Measurements from ENCODE around the gene CDH13. TPM values are rescaled to one million over a fixed set of nuclear protein-coding genes. Genes with fewer than 3 reads are reported as not detected.

The CDH13 gene
- total and polyA plus RNA-seq, 2 of the 8 experiments (the other 6 are each of a cell fraction or from before 2014, with no cell fraction given), result 2.3 to 2.4 TPM

- TF ChIP-seq RAD21 (IDR thresholded peaks at IDR 0.05 in 1 of 2, conservative IDR thresholded peaks at IDR 0.05 in 1 of 2; ENCODE audit: low read depth in 2 of 2, low read length in 2 of 2) (no peak), ATF2 (IDR thresholded peaks at IDR 0.05; ENCODE audit: low read length) (no peak), HDAC2 (IDR thresholded peaks at IDR 0.05; ENCODE audit: borderline replicate concordance in 1 of 2, low read depth in 2 of 2, low read length in 2 of 2) (no peak), CEBPB (IDR thresholded peaks at IDR 0.05; ENCODE audit: low read depth, low read length) (no peak), RFX5 (IDR thresholded peaks at IDR 0.05; ENCODE audit: borderline replicate concordance, low read depth, low read length) (no peak), ATF3 (IDR thresholded peaks at IDR 0.05; ENCODE audit: insufficient read depth, low read depth, low read length) (no peak)
Measured at GRCh38 chr16:82715160-82715559, 88.4 kb downstream of the CDH13 start (continued).
